AG09319 (cell line): ENCODE results near the gene SLC39A8.
A peak's percentile ranks its signal among the peaks of the same experiment; 100 is the strongest.
"Not testable (repeated sequence)": the region's sequence is repeated elsewhere in the genome, so short reads cannot be mapped to it uniquely, and the experiment has no call there.

Experiments used
- DNase-seq: peaks from one replicate; pipeline ENCODE4 v3.0.0-alpha.2; 2010; ENCODE audit warnings: low read depth; ENCODE audit errors: extremely low read depth
- CTCF ChIP-seq: IDR thresholded peaks from 2 replicates; pipeline ENCODE4 v1.5.1; 2011; ENCODE audit warnings: low read depth, mild to moderate bottlenecking, inconsistent platforms, low read length, moderate library complexity

The SLC39A8 gene

DNA sequence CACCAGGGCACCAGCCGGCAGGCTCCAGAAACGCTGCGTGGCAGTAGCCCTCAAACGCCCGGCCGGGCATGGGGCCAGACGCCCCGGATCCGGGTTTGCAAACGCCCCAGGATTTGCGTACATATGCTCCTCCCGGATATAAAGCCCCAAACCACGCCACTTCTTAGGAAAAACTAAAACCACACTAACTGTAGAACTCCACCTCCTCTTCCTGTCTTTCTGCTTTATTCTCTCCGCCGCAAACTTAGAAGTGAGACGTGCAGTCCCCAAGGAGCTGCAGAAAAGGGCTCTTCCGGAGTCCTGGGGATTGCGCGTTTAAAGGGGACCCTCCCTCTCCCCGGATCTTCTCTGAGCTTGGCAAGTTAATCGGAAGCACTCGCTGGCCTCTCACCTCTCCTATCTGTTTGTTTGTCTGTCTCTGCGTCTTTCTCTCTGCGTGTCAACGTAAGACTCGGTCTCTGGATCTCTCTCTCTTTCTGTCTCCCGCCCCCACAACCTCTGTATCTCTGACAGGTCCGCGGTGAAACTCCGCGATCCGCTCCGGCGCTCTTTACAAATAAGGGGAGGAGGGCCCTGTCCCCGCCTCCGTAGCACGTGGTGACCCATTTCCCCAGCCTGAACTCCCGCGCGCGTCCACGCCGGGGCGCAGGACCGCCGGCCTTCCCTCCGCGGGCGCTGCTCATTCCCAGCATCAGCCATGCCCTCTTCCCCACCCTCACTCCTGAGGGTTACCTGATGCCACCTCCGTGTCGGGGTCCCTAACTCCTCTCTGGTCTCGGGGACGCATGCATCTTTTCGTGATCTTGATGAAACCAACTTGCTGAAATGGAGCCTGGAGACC is at the start of gene SLC39A8:
Gene SLC39A8 (minus strand): TSS at position 529 of the 841 bp plus-strand sequence. CDS start 820 bp downstream, outside the sequence.
- DNase-seq, result peak; percentile 41
- TF ChIP-seq CTCF, result peak; percentile 83

GRCh38 chr4:102392033-102392744 is 46.9 kb upstream of the SLC39A8 start:
- TF ChIP-seq CTCF, result no peak
- no peak for DNase-seq

DNA sequence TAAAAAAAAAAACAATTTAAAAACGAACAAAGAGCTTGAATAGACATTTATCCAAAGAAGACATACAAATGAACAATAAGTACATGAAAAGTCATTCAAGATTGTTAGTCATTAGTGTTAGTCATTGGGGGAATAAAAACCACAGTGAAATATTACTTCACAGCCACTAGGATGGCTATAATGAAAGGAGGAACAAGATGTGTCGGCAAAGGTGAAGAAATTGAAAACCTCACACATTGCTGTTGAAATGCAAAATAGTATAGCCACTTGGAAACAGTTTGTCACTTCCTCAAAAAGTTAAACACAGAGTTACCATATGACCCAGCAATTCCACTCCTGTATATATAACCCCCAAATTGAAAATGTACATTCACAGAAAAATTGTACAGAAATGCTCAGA is 45.2 kb upstream of the SLC39A8 start:
- no peak for DNase-seq
- TF ChIP-seq CTCF, result no peak

DNA sequence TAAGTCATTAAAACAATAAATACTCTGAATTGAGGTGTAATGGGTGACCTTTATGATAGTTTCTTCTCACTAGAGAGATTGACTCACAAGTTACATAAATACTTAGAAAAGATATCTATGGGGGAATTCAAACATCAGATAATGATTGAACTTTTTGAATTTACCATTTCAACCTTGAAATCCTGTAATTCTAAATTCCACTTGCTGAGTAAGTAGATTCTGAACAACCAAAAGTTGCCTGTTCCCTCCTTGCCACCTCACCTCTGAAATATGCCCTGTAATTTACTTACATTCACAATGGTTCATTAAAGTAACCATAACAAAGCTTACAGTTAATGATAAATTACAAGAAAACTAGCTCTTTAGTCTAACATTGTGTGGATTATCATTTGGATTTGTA is 43.3 kb upstream of the SLC39A8 start:
- no peak for DNase-seq
- TF ChIP-seq CTCF, result no peak

- no peak for DNase-seq
- no peak for TF ChIP-seq CTCF
Observed at GRCh38 chr4:102387552-102388150, 42.4 kb upstream of the SLC39A8 start.

DNA sequence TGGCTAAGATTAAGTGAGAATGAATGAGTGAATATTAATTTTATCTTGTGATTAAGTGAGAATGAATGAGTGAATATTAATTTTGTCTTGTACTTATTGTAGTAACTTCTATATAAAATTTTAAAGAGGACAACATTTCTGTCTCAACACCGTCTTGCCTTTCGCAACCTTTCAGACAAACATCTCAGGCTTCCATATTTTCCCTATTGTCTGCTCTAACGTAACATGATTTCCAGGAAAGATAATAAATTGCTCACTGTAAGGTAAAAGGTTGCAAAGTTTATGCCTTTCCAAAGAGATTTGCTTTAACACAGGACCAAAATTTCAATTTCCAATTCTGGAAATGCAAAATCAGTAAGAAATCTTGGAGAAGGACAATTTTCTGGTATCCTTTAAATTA is 41.7 kb upstream of the SLC39A8 start:
- DNase-seq, result no peak
- TF ChIP-seq CTCF, result no peak

DNA sequence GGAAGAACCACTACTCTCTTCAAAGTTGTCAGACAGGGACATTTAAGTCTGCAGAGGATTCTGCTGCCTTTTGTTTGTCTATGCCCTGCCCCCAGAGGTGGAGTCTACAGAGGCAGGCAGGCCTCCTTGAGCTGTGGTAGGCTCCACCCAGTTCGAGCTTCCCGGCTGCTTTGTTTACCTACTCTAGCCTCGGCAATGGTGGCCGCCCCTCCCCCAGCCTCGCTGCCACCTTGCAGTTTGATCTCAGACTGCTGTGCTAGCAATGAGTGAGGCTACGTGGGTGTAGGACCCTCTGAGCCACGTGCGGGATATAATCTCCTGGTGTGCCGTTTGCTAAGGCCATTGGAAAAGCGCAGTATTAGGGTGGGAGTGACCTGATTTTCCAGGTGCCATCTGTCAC is 35.0 kb upstream of the SLC39A8 start:
- DNase-seq, result not testable (repeated sequence)
